Measurements from ENCODE around the gene CHAC1. TPM values are rescaled to one million over a fixed set of nuclear protein-coding genes. Genes with fewer than 3 reads are reported as not detected.

Gene CHAC1
- total RNA-seq, 1 donor, result 0.52 TPM

GRCh38 chr15:40929660-40930429 is 23.4 kb upstream of the CHAC1 start:
- Histone ChIP-seq H3K4me1 (ENCODE audit: insufficient read depth, low read length) (peaks cover 59% of the 10 kb centered on the region), H3K27me3 (ENCODE audit: insufficient read depth, low read length) (peaks cover 66% of the 10 kb centered on the region), H3K9me3 (ENCODE audit: low read depth, low read length) (no peaks in the 10 kb centered on the region), H3K4me3 (ENCODE audit: low read length) (no peak overlapping the region)

GRCh38 chr15:40930430-40931299 is 22.6 kb upstream of the CHAC1 start:
- Histone ChIP-seq H3K9me3 (ENCODE audit: low read depth, low read length) (no peaks in the 10 kb centered on the region), H3K4me1 (ENCODE audit: insufficient read depth, low read length) (peaks cover 56% of the 10 kb centered on the region), H3K27me3 (ENCODE audit: insufficient read depth, low read length) (peaks cover 58% of the 10 kb centered on the region), H3K4me3 (ENCODE audit: low read length) (no peak overlapping the region)

GRCh38 chr15:40931300-40932142 is 21.8 kb upstream of the CHAC1 start:
- Histone ChIP-seq H3K27me3 (ENCODE audit: insufficient read depth, low read length) (peaks cover 49% of the 10 kb centered on the region), H3K4me3 (ENCODE audit: low read length) (no peak overlapping the region), H3K4me1 (ENCODE audit: insufficient read depth, low read length) (peaks cover 47% of the 10 kb centered on the region), H3K9me3 (ENCODE audit: low read depth, low read length) (no peaks in the 10 kb centered on the region)

- Histone ChIP-seq H3K4me3 (ENCODE audit: low read length) (no peak overlapping the region), H3K27me3 (ENCODE audit: insufficient read depth, low read length) (peaks cover 43% of the 10 kb centered on the region), H3K4me1 (ENCODE audit: insufficient read depth, low read length) (peaks cover 41% of the 10 kb centered on the region)
Measured at GRCh38 chr15:40932156-40932555, 21.1 kb upstream of the CHAC1 start.

GRCh38 chr15:40932649-40933516 is 20.4 kb upstream of the CHAC1 start:
- Histone ChIP-seq H3K4me1 (ENCODE audit: insufficient read depth, low read length) (peaks cover 35% of the 10 kb centered on the region), H3K4me3 (ENCODE audit: low read length) (no peak overlapping the region), H3K9me3 (ENCODE audit: low read depth, low read length) (no peaks in the 10 kb centered on the region), H3K27me3 (ENCODE audit: insufficient read depth, low read length) (peaks cover 39% of the 10 kb centered on the region)

More at GRCh38 chr15:40932156-40932555, 21.1 kb upstream of the CHAC1 start:
- H3K9me3 ChIP-seq (ENCODE audit: low read depth, low read length), result no peaks in the 10 kb centered on the region

GRCh38 chr15:40933517-40933902 is 19.8 kb upstream of the CHAC1 start:
- Histone ChIP-seq H3K9me3 (ENCODE audit: low read depth, low read length) (no peaks in the 10 kb centered on the region), H3K4me1 (ENCODE audit: insufficient read depth, low read length) (peaks cover 30% of the 10 kb centered on the region), H3K4me3 (ENCODE audit: low read length) (no peak overlapping the region), H3K27me3 (ENCODE audit: insufficient read depth, low read length) (peaks cover 35% of the 10 kb centered on the region)

- H3K9me3 ChIP-seq (ENCODE audit: low read depth, low read length), result no peaks in the 10 kb centered on the region
- peaks cover 21% of the 10 kb centered on the region for H3K4me1 ChIP-seq (ENCODE audit: insufficient read depth, low read length)
- H3K27me3 ChIP-seq (ENCODE audit: insufficient read depth, low read length), result peaks cover 26% of the 10 kb centered on the region
- H3K4me3 ChIP-seq (ENCODE audit: low read length), result no peak overlapping the region
Measured at GRCh38 chr15:40934457-40934856, 18.8 kb upstream of the CHAC1 start.

GRCh38 chr15:40936234-40936708 is 17.0 kb upstream of the CHAC1 start:
- no peak overlapping the region for H3K4me3 ChIP-seq (ENCODE audit: low read length)
- H3K9me3 ChIP-seq (ENCODE audit: low read depth, low read length), result no peaks in the 10 kb centered on the region
- peaks cover 7% of the 10 kb centered on the region for H3K27me3 ChIP-seq (ENCODE audit: insufficient read depth, low read length)
- H3K4me1 ChIP-seq (ENCODE audit: insufficient read depth, low read length), result peaks cover 20% of the 10 kb centered on the region

- no peak overlapping the region for H3K4me3 ChIP-seq (ENCODE audit: low read length)
- H3K9me3 ChIP-seq (ENCODE audit: low read depth, low read length), result no peaks in the 10 kb centered on the region
- H3K4me1 ChIP-seq (ENCODE audit: insufficient read depth, low read length), result peaks cover 24% of the 10 kb centered on the region
- H3K27me3 ChIP-seq (ENCODE audit: insufficient read depth, low read length), result peaks cover under 1% of the 10 kb centered on the region
Measured at GRCh38 chr15:40936709-40937666, 16.3 kb upstream of the CHAC1 start.

GRCh38 chr15:40937762-40938535 is 15.3 kb upstream of the CHAC1 start:
- H3K27me3 ChIP-seq (ENCODE audit: insufficient read depth, low read length), result no peaks in the 10 kb centered on the region
- H3K4me3 ChIP-seq (ENCODE audit: low read length), result no peak overlapping the region

GRCh38 chr15:40938536-40938870 is 14.8 kb upstream of the CHAC1 start:
- Histone ChIP-seq H3K27me3 (ENCODE audit: insufficient read depth, low read length) (no peaks in the 10 kb centered on the region), H3K4me3 (ENCODE audit: low read length) (no peak overlapping the region), H3K4me1 (ENCODE audit: insufficient read depth, low read length) (peaks cover 37% of the 10 kb centered on the region), H3K9me3 (ENCODE audit: low read depth, low read length) (no peaks in the 10 kb centered on the region)

More at GRCh38 chr15:40937762-40938535, 15.3 kb upstream of the CHAC1 start:
- Histone ChIP-seq H3K4me1 (ENCODE audit: insufficient read depth, low read length) (peaks cover 33% of the 10 kb centered on the region), H3K9me3 (ENCODE audit: low read depth, low read length) (no peaks in the 10 kb centered on the region)

- Histone ChIP-seq H3K9me3 (ENCODE audit: low read depth, low read length) (no peaks in the 10 kb centered on the region), H3K4me3 (ENCODE audit: low read length) (no peak overlapping the region), H3K27me3 (ENCODE audit: insufficient read depth, low read length) (no peaks in the 10 kb centered on the region), H3K4me1 (ENCODE audit: insufficient read depth, low read length) (peaks cover 37% of the 10 kb centered on the region)
Measured at GRCh38 chr15:40940296-40940801, 12.9 kb upstream of the CHAC1 start.

Data from mononuclear cell (primary cell).